ENCODE measurements around the gene ZNF606. TPM values are rescaled to one million over a fixed set of nuclear protein-coding genes. Genes with fewer than 3 reads are reported as not detected.

ZNF606 gene
- total and polyA plus RNA-seq, 2 experiments from 2014 or later = 13.6 to 55.6 TPM

- TF ChIP-seq EZH2phosphoT487 (IDR thresholded peaks at IDR 0.05; ENCODE audit: unreplicated experiment) (no peak), REST (IDR thresholded peaks at IDR 0.05; ENCODE audit: unreplicated experiment) (no peak), NANOG (IDR thresholded peaks at IDR 0.05; ENCODE audit: borderline replicate concordance) (no peak), JUNB (IDR thresholded peaks at IDR 0.05; ENCODE audit: unreplicated experiment) (no peak), EZH2 (IDR thresholded peaks at IDR 0.05; ENCODE audit: low read depth, unreplicated experiment) (no peak), POLR2AphosphoS5 (IDR thresholded peaks at IDR 0.05; ENCODE audit: low read depth) (no peak), CTCF (conservative IDR thresholded peaks at IDR 0.05; ENCODE audit: low read depth in 2 of 2) (no peak)
Measured at GRCh38 chr19:57974434-57974833, 28.2 kb downstream of the ZNF606 start, which contains the start of gene C19orf18 (continued).

GRCh38 chr19:57964761-57965160 is 37.9 kb downstream of the ZNF606 start:
- ATAC-seq = no peak
- no peak overlapping the region for H3K27ac ChIP-seq (ENCODE audit: low read depth)
- H3K4me1 ChIP-seq (ENCODE audit: insufficient read depth) = no peaks in the 10 kb centered on the region
- H4K20me1 ChIP-seq (replicated peaks; ENCODE audit: insufficient read depth) = no peaks in the 10 kb centered on the region
- H3K27me3 Mint-ChIP-seq (ENCODE audit: insufficient read depth, low read depth, poor library complexity) = peaks cover 6% of the 10 kb centered on the region
- H3K27me3 ChIP-seq (ENCODE audit: insufficient read depth) = no peaks in the 10 kb centered on the region
- no peak overlapping the region for H3K4me2 ChIP-seq
- H2AFZ ChIP-seq = no peak overlapping the region
- H3K36me3 Mint-ChIP-seq (ENCODE audit: low read depth) = peaks cover 27% of the 10 kb centered on the region
- no peak overlapping the region for H3K4me3 Mint-ChIP-seq
- no peaks in the 10 kb centered on the region for H3K36me3 ChIP-seq (ENCODE audit: insufficient read depth)
- H3K4me1 Mint-ChIP-seq = no peaks in the 10 kb centered on the region
- no peaks in the 10 kb centered on the region for H3K79me2 ChIP-seq (replicated peaks; ENCODE audit: insufficient read depth)
- no peak overlapping the region for H3K4me3 ChIP-seq
- no peaks in the 10 kb centered on the region for H3K9me2 ChIP-seq (ENCODE audit: insufficient read depth)
- peaks cover 80% of the 10 kb centered on the region for H3K9me3 Mint-ChIP-seq
- no peaks in the 10 kb centered on the region for H3F3A ChIP-seq (replicated peaks; ENCODE audit: low read depth)
- no peak overlapping the region for H3K27ac Mint-ChIP-seq
- no peak for DNase-seq (ENCODE audit: low spot score)
- no peak for TF ChIP-seq ZNF331 (CRISPR knock-in tag; IDR thresholded peaks at IDR 0.05; ENCODE audit: low read depth)
- no peak for TF ChIP-seq ZNF462 (CRISPR knock-in tag; IDR thresholded peaks at IDR 0.05)
- TF ChIP-seq EZH2 (IDR thresholded peaks at IDR 0.05; ENCODE audit: low read depth, unreplicated experiment) = no peak
- no peak for TF ChIP-seq EZH2phosphoT487 (IDR thresholded peaks at IDR 0.05; ENCODE audit: unreplicated experiment)
- no peak for TF ChIP-seq CTCF (conservative IDR thresholded peaks at IDR 0.05; ENCODE audit: low read depth in 2 of 2)
- TF ChIP-seq ETS1 (IDR thresholded peaks at IDR 0.05) = no peak

Data from GM23338 (cell line).